ENCODE data around the gene STRN3. TPM values are rescaled to one million over a fixed set of nuclear protein-coding genes. Genes with fewer than 3 reads are reported as not detected.

STRN3 gene
- total RNA-seq, 1 experiment from 2014 or later, result 52.1 TPM

GRCh38 chr14:31022386-31022785 lies 3.8 kb downstream of the STRN3 start:
- H3K36me3 Mint-ChIP-seq (ENCODE audit: insufficient read depth in 1 of 3, low read depth in 3 of 3), result peaks cover 11 to 29% (median 26%) of the 10 kb centered on the region in 3 experiments; a peak in 6 of 7 replicates
- Histone ChIP-seq H3K4me2 (ENCODE audit: insufficient read depth, insufficient read length, low read length) (no peak overlapping the region), H3K23ac (ENCODE audit: insufficient read length, low read depth, low read length) (no peak overlapping the region), H2BK5ac (ENCODE audit: insufficient read length, low read length) (no peak overlapping the region), H3K27ac (ENCODE audit: insufficient read length, low read depth, low read length) (no peak overlapping the region), H3K9ac (ENCODE audit: extremely low read depth, insufficient read length, low read length) (no peak overlapping the region), H2BK12ac (ENCODE audit: insufficient read length, low read depth, low read length) (no peak overlapping the region), H2BK15ac (ENCODE audit: low read depth, low read length) (no peak overlapping the region), H3T11ph (ENCODE audit: low read length) (no peak overlapping the region), H4K5ac (ENCODE audit: insufficient read length, low read depth, low read length) (no peak overlapping the region), H3K79me2 (ENCODE audit: insufficient read depth, low read length) (peaks cover 36% of the 10 kb centered on the region; the same call in 1 of the 2 replicates), H4K20me1 (ENCODE audit: control insufficient read depth, insufficient read depth, insufficient read length) (no peaks in the 10 kb centered on the region), H3K18ac (ENCODE audit: insufficient read length, low read depth, low read length) (no peak overlapping the region), H3K56ac (ENCODE audit: insufficient read length, low read depth, low read length) (no peak overlapping the region), H3K9me3 (ENCODE audit: control insufficient read depth, low read depth, low read length) (no peaks in the 10 kb centered on the region), H3K14ac (ENCODE audit: insufficient read depth, low read length) (no peak overlapping the region), H2AK5ac (ENCODE audit: insufficient read length, low read length) (no peak overlapping the region), H2AFZ (ENCODE audit: low read length) (no peak overlapping the region), H3K27me3 (ENCODE audit: insufficient read depth, low read length) (no peaks in the 10 kb centered on the region), H3K23me2 (ENCODE audit: insufficient read length, low read depth, low read length, poor library complexity, severe bottlenecking) (peaks cover 12% of the 10 kb centered on the region), H3K4ac (ENCODE audit: low read depth, low read length) (no peak overlapping the region), H3K4me1 (ENCODE audit: insufficient read depth, low read length) (no peaks in the 10 kb centered on the region), H3K79me1 (ENCODE audit: insufficient read depth, low read depth, low read length, poor library complexity, severe bottlenecking) (peaks cover 2% of the 10 kb centered on the region), H4K91ac (ENCODE audit: insufficient read length, low read depth, low read length) (no peak overlapping the region), H2BK20ac (ENCODE audit: low read depth, low read length, poor library complexity, severe bottlenecking) (no peak overlapping the region), H4K8ac (replicated peaks; ENCODE audit: insufficient read length, low read depth, low read length) (no peak overlapping the region), H2BK120ac (ENCODE audit: low read depth, low read length, poor library complexity, severe bottlenecking) (no peak overlapping the region)
- TF ChIP-seq CTCF (conservative IDR thresholded peaks at IDR 0.05), result no peak
- H3K27ac Mint-ChIP-seq, result peak overlapping the region in 1 of 3 experiments; percentile 61; a peak in 1 of 7 replicates
- DNase-seq, result no peak
- H3K4me1 Mint-ChIP-seq, result peaks cover 24 to 30% of the 10 kb centered on the region in 2 experiments
- no peaks in the 10 kb centered on the region; a peak in 1 of 5 replicates for H3K9me3 Mint-ChIP-seq
- H3K27me3 Mint-ChIP-seq (ENCODE audit: low read depth), result no peaks in the 10 kb centered on the region
- no peak overlapping the region for H3K4me3 Mint-ChIP-seq
- no CpG with 5 or more reads among the region's 2 CpGs for WGBS (ENCODE audit: extremely low coverage, insufficient read length, low lambda C conversion rate)

Measured in H9 (cell line).